ENCODE results near the gene MAP4K4. TPM values are rescaled to one million over a fixed set of nuclear protein-coding genes. Genes with fewer than 3 reads are reported as not detected.

The MAP4K4 gene
- polyA plus RNA-seq, 1 experiment = 158 TPM

GRCh38 chr2:101792208-101792607 lies 94.7 kb downstream of the MAP4K4 start:
- H3K27me3 ChIP-seq (ENCODE audit: control insufficient read depth, insufficient read depth, low read length) = no peaks in the 10 kb centered on the region
- ChIA-PET CTCF (interaction anchor here (0.9 to 1.8 kb wide), 5 partner anchors 13 to 651 kb away, joined by 3 to 5 read pairs (median 3); no protein-coding TSS in a partner anchor), POLR2A (no interaction called here)
- no peaks in the 10 kb centered on the region for H3K9me3 ChIP-seq (ENCODE audit: control insufficient read depth, insufficient read depth, low read length)
- no peak for DNase-seq (ENCODE audit: low read depth, low spot score)
- no peak overlapping the region for H3K27ac ChIP-seq (ENCODE audit: low read depth, low read length)
- H3K4me3 ChIP-seq (ENCODE audit: low read depth, low read length) = no peak overlapping the region
- TF ChIP-seq, protein P1, sequence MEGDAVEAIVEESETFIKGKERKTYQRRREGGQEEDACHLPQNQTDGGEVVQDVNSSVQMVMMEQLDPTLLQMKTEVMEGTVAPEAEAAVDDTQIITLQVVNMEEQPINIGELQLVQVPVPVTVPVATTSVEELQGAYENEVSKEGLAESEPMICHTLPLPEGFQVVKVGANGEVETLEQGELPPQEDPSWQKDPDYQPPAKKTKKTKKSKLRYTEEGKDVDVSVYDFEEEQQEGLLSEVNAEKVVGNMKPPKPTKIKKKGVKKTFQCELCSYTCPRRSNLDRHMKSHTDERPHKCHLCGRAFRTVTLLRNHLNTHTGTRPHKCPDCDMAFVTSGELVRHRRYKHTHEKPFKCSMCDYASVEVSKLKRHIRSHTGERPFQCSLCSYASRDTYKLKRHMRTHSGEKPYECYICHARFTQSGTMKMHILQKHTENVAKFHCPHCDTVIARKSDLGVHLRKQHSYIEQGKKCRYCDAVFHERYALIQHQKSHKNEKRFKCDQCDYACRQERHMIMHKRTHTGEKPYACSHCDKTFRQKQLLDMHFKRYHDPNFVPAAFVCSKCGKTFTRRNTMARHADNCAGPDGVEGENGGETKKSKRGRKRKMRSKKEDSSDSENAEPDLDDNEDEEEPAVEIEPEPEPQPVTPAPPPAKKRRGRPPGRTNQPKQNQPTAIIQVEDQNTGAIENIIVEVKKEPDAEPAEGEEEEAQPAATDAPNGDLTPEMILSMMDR (IDR thresholded peaks at IDR 0.05; ENCODE audit: low read depth, low read length) = no peak

DNA sequence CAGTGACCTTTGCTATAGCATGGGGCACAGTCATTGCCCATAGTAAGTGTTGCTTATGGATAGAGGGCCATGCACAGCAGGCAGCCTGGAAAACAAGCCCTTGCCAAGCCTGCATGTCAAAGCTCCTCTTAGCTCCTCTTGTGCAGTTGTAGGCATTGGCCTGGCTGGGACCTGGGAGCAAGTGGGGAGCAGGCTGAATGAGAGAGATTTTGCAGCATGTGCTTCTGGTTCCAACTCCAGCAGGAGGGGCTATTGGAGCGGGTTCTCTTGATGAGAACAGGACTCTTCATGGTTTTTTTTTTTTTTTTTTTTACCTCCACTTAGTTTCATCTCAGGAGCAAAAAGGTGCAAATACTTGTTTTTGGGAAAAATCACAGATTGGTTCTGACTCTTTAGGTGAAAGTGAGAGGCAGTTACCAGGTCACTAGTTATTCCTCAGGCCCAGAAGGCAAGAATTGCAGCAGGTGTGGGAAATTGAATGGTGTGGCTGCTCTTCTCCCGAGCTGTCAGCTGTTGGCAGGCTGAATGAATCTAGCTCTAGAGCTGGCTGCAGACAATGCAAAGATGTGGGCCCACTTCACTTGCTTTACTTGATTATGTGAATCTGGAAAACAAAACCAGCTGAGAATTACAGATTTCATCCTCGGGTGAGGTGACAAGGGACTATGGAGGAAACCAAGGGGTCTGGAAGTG lies 95.9 kb downstream of the MAP4K4 start:
- POLR2A ChIA-PET = no interaction called here
- H3K9me3 ChIP-seq (ENCODE audit: control insufficient read depth, insufficient read depth, low read length) = no peaks in the 10 kb centered on the region
- TF ChIP-seq, protein P1 (IDR thresholded peaks at IDR 0.05; ENCODE audit: low read depth, low read length) = peak; percentile 30
- H3K4me3 ChIP-seq (ENCODE audit: low read depth, low read length) = no peak overlapping the region
- H3K27me3 ChIP-seq (ENCODE audit: control insufficient read depth, insufficient read depth, low read length) = no peaks in the 10 kb centered on the region
- CTCF ChIA-PET = interaction anchor here (1.1 to 1.8 kb wide), 3 partner anchors 14 to 650 kb away, joined by 3 to 5 read pairs (median 3); no protein-coding TSS in a partner anchor
- DNase-seq (ENCODE audit: low read depth, low spot score) = no peak
- no peak overlapping the region for H3K27ac ChIP-seq (ENCODE audit: low read depth, low read length)

DNA sequence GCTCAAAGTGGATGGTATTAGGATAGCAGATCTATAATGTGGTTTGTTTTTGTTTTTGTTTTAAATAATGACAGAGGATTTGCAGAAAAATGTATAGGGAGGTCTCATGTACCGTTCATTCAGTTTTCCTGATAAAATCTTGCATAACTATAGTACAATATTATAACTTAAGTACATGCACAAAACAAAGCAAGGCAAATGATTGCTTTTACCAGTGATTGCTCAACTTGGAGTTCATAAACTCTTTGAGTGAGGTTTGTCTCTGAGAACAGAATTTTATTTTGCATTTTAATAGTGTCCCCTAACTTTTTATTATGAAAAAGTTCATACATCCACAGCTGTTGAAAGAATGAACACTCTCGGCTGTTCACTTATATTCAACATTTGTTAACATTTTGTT lies 96.6 kb downstream of the MAP4K4 start:
- TF ChIP-seq, protein P1 (IDR thresholded peaks at IDR 0.05; ENCODE audit: low read depth, low read length) = no peak
- Histone ChIP-seq H3K9me3 (ENCODE audit: control insufficient read depth, insufficient read depth, low read length) (no peaks in the 10 kb centered on the region), H3K27me3 (ENCODE audit: control insufficient read depth, insufficient read depth, low read length) (no peaks in the 10 kb centered on the region), H3K4me3 (ENCODE audit: low read depth, low read length) (no peak overlapping the region), H3K27ac (ENCODE audit: low read depth, low read length) (no peak overlapping the region)
- DNase-seq (ENCODE audit: low read depth, low spot score) = no peak
- CTCF ChIA-PET = no interaction called here
- POLR2A ChIA-PET = no interaction called here

- no peak overlapping the region for H3K27ac ChIP-seq (ENCODE audit: low read depth, low read length)
- no peak for DNase-seq (ENCODE audit: low read depth, low spot score)
These were observed 97.5 kb downstream of the MAP4K4 start for GRCh38 chr2:101795033-101795432.

More at GRCh38 chr2:101795033-101795432, 97.5 kb downstream of the MAP4K4 start:
- ChIA-PET CTCF (interaction anchor here (1.8 kb wide), 1 partner anchor 36 kb away, joined by 8 read pairs; no protein-coding TSS in a partner anchor), POLR2A (no interaction called here)
- H3K9me3 ChIP-seq (ENCODE audit: control insufficient read depth, insufficient read depth, low read length) = no peaks in the 10 kb centered on the region
- TF ChIP-seq, protein P1 (IDR thresholded peaks at IDR 0.05; ENCODE audit: low read depth, low read length) = no peak
- H3K4me3 ChIP-seq (ENCODE audit: low read depth, low read length) = no peak overlapping the region
- H3K27me3 ChIP-seq (ENCODE audit: control insufficient read depth, insufficient read depth, low read length) = no peaks in the 10 kb centered on the region

Data from AG04450 (cell line).